Measurements from ENCODE around the gene DYRK1A. TPM values are rescaled to one million over a fixed set of nuclear protein-coding genes. Genes with fewer than 3 reads are reported as not detected.

The DYRK1A gene
- total RNA-seq, 4 donors from 2014 or later: 81.8 to 108 (median 87.4) TPM

DNA sequence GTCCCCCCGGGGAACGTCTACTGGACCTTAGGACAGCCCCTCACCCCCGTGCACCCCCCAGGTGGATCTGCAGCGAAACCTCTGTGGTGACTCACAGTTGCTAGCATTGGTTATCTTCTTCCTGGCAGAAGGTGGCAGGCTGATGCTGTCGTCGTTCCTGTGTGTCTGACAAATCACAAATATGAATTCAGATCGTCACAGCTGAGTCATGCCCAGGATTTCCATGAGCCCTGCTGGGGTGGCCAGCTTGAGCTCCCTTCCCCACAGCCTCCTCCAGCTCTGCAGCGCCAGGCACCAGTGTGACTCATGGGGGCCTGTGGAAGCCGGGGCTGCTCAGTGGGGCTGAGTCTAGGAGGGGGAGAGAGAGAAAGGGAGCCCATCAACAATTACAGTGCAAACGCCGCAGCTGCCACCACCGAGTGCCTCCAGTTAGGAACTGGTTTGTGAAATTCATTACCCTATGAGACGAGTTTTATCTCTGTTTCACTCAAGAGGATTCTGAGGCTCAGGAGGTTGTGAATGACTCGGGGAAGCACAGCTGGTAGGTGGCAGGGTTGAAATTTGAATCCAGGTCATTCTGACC is 197.9 kb downstream of the DYRK1A start:
- H3K4me3 ChIP-seq: peak overlapping the region; percentile 67 to 85 (median 73)
- WGBS: 21% methylated on average over 9 of the region's 14 CpGs
- H3K27me3 ChIP-seq: no peaks in the 10 kb centered on the region
- no peaks in the 10 kb centered on the region for H3K9me3 ChIP-seq
- intact Hi-C loops (cut with DNase I): loop anchor here (5.0 kb wide), 1 partner anchor 297 kb away; the partner anchor contains the start of gene VPS26C
- no peaks in the 10 kb centered on the region for H3K36me3 ChIP-seq
- DNase-seq (ENCODE audit: extremely low spot score): peak; percentile 93
- H3K4me1 ChIP-seq: peaks cover 11 to 24% (median 20%) of the 10 kb centered on the region in 4 donors
- TF ChIP-seq POLR2AphosphoS5 (IDR thresholded peaks at IDR 0.05): peak; percentile 46 to 48
- TF ChIP-seq, protein P1, sequence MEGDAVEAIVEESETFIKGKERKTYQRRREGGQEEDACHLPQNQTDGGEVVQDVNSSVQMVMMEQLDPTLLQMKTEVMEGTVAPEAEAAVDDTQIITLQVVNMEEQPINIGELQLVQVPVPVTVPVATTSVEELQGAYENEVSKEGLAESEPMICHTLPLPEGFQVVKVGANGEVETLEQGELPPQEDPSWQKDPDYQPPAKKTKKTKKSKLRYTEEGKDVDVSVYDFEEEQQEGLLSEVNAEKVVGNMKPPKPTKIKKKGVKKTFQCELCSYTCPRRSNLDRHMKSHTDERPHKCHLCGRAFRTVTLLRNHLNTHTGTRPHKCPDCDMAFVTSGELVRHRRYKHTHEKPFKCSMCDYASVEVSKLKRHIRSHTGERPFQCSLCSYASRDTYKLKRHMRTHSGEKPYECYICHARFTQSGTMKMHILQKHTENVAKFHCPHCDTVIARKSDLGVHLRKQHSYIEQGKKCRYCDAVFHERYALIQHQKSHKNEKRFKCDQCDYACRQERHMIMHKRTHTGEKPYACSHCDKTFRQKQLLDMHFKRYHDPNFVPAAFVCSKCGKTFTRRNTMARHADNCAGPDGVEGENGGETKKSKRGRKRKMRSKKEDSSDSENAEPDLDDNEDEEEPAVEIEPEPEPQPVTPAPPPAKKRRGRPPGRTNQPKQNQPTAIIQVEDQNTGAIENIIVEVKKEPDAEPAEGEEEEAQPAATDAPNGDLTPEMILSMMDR (IDR thresholded peaks at IDR 0.05): peak in 1 of 3 experiments; percentile 6
- TF ChIP-seq EP300 (IDR thresholded peaks at IDR 0.05): peak; percentile 52
- no peak for TF ChIP-seq POLR2A (IDR thresholded peaks at IDR 0.05; ENCODE audit: low read depth)
- peak overlapping the region; percentile 86 to 95 (median 89) for H3K27ac ChIP-seq (replicated peaks in 1 of 4)

DNA sequence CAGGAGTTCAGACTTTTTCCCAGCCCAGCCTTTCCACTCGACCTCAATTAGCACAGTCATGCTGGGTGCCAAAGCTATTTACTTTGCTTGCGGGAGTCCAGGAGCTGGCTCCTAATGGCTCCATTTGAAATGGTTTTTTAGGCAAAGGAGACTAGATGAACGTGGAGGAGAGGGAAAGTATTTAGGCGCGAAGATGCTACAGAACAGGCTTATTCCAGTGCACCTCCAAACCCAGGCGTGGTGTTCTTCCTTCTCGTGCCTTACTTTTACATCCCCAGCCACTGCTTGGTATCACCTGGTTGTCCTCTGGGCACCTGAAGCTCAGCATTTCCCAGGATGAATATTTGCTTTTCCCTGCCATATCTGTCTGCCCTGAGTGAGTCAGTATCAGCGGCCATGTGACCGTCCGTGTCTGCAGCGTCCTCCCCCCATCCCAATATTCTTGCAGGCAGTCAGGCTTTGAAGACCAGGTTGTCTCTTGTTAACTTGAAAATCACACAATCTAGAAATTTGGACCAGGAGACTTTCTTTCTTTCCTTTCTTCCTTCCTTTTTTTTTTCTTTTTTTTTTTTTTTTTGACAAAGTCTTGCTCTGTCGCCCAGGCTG is 198.5 kb downstream of the DYRK1A start:
- no peaks in the 10 kb centered on the region for H3K27me3 ChIP-seq
- intact Hi-C loops (cut with DNase I): loop anchor here (5.0 kb wide), 1 partner anchor 298 kb away; the partner anchor contains the start of gene VPS26C
- peak overlapping the region; percentile 86 to 95 (median 89) for H3K27ac ChIP-seq (replicated peaks in 1 of 4)
- DNase-seq (ENCODE audit: extremely low spot score): peak; percentile 60
- TF ChIP-seq POLR2AphosphoS5 (IDR thresholded peaks at IDR 0.05): no peak
- no peak for TF ChIP-seq EP300 (IDR thresholded peaks at IDR 0.05)
- TF ChIP-seq, protein P1 (IDR thresholded peaks at IDR 0.05): no peak
- no peak for TF ChIP-seq POLR2A (IDR thresholded peaks at IDR 0.05; ENCODE audit: low read depth)
- H3K9me3 ChIP-seq: no peaks in the 10 kb centered on the region
- H3K4me1 ChIP-seq: peaks cover 11 to 24% (median 20%) of the 10 kb centered on the region in 4 donors
- no peaks in the 10 kb centered on the region for H3K36me3 ChIP-seq
- H3K4me3 ChIP-seq: peak overlapping the region; percentile 67 to 85 (median 73)
- WGBS: 79% methylated on average over 12 of the region's 12 CpGs

DNA sequence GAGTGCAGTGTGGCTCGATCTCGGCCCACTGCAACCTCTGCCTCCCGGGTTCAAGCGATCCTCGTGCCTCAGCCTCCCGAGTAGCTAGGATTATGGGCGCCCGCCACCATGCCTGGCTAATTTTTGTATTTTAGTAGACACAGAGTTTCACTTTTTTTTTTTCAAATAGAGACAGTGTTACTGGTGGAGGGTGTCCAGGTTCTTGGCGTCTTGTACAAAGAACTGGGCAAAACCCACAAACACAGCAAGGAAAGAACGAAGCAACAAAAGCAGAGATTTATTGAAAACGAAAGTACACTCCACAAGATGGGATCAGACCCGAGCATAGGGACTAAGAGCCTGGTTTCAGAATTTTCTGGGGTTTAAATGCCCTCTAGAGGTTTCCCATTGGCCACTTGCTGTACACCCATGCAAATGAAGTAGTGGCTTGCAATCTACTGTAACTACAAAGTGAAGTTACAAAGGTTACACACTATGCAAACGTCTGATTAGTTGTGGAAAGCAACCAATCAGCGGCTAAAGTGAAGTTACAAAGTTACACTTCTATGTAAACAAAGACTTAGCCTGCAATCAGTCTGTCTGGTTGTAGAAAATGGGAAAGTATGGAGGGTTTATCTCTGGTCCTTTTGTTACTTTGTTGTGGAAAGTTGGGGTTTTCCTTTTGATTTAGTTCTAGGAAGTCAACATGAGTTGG is 199.1 kb downstream of the DYRK1A start:
- 84% methylated on average over 14 of the region's 14 CpGs for WGBS
- intact Hi-C loops (cut with DNase I): no loop called here

DNA sequence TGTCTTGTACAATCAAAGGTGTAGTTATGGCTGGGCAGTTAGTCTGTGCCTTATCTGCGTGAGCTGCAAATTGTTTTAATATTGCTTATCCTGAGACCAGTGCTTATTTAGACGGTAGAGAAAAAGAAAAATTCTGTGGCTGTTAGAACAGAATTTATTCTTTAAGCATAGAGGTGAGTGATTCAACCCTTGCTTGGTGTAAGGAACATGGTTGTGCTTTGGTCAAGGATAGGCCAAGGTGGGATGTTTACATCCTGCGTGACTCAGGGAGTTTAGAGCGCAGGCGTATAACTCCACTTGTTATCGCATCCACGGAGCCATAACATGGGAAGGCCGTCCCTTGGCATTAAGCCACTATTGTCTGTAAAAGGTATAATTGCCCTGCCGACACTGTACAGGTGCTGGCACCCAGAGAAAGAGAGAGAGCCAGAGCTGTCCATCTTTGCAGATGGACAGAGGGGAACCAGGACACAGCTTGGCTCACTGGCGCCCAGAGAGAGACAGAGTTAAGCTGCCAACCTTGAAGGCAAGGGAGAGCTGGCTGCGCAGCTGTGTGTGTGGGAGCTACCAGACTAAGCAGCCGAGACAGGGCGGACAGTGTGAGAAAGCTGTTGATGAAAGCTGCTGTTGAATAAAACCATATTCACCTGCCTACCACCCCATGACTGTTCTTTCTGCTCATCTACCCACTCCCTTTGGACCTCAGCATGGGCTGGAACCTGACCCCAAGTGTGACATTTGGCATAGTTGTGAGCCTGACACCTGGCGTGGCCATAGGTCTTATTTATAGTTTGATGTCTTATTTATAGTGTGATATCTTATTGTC is 200.4 kb downstream of the DYRK1A start:
- WGBS: 82% methylated on average over 8 of the region's 14 CpGs
- TF ChIP-seq EP300 (IDR thresholded peaks at IDR 0.05): no peak
- no peak for TF ChIP-seq POLR2A (IDR thresholded peaks at IDR 0.05; ENCODE audit: low read depth)
- TF ChIP-seq, protein P1 (IDR thresholded peaks at IDR 0.05): no peak
- no peak for TF ChIP-seq POLR2AphosphoS5 (IDR thresholded peaks at IDR 0.05)
- DNase-seq (ENCODE audit: extremely low spot score): peak; percentile 55
- no peak overlapping the region for H3K27ac ChIP-seq (replicated peaks in 1 of 4)
- peaks cover 11 to 24% (median 20%) of the 10 kb centered on the region in 4 donors for H3K4me1 ChIP-seq
- H3K36me3 ChIP-seq: no peaks in the 10 kb centered on the region
- no peaks in the 10 kb centered on the region for H3K9me3 ChIP-seq
- H3K4me3 ChIP-seq: no peak overlapping the region
- no peaks in the 10 kb centered on the region for H3K27me3 ChIP-seq
- intact Hi-C loops (cut with DNase I): no loop called here

More for the DNA sequence above, 199.1 kb downstream of the DYRK1A start:
- no peak for TF ChIP-seq POLR2AphosphoS5 (IDR thresholded peaks at IDR 0.05)
- no peak for TF ChIP-seq POLR2A (IDR thresholded peaks at IDR 0.05; ENCODE audit: low read depth)
- TF ChIP-seq EP300 (IDR thresholded peaks at IDR 0.05): no peak
- TF ChIP-seq, protein P1 (IDR thresholded peaks at IDR 0.05): no peak
- no peaks in the 10 kb centered on the region for H3K36me3 ChIP-seq
- peak overlapping the region in 1 of 4 donors; percentile 15 for H3K4me3 ChIP-seq
- H3K9me3 ChIP-seq: no peaks in the 10 kb centered on the region
- no peaks in the 10 kb centered on the region for H3K27me3 ChIP-seq
- peak; percentile 90 for DNase-seq (ENCODE audit: extremely low spot score)
- peaks cover 11 to 24% (median 20%) of the 10 kb centered on the region in 4 donors for H3K4me1 ChIP-seq
- H3K27ac ChIP-seq (replicated peaks in 1 of 4): peak overlapping the region in 1 of 4 donors; percentile 88

All from esophagus muscularis mucosa (tissue), 4 donors.